ENCODE results near the gene ATP1A1.

GRCh38 chr1:116333171-116334014, 39.7 kb upstream of the ATP1A1 start:
- TF ChIP-seq CTCF (IDR thresholded peaks at IDR 0.05), result no peak
- TF ChIP-seq POLR2A (IDR thresholded peaks at IDR 0.05), result no peak

Data from lower leg skin (tissue), 3 donors.